ENCODE data around the gene ARHGAP4. TPM values are rescaled to one million over a fixed set of nuclear protein-coding genes. Genes with fewer than 3 reads are reported as not detected.

The ARHGAP4 gene
- total RNA-seq (100 to 1,000 TPM; 176 to 317 (median 236) TPM), polyA plus RNA-seq (100 to 1,000 TPM; 297 to 713 (median 635) TPM)
- long read RNA-seq, donor 1, partial matches to known transcripts: 5 of 12 reads
- long read RNA-seq, donor 1, other reads (novel, unspliced or antisense): 0 of 12 reads
- long read RNA-seq, donor 2, transcript ARHGAP4-201 (22 exons, 3,235 nt): major isoform, 7 of 8 reads
- long read RNA-seq, donor 2, partial matches to known transcripts: 0 of 8 reads
- long read RNA-seq, donor 2, other reads (novel, unspliced or antisense): 0 of 8 reads

- peaks cover 0 to 28% (median 4%) of the 10 kb centered on the region in 6 donors for H3K36me3 ChIP-seq
- intact Hi-C loops (cut with DNase I; ENCODE audit: low total_unique reads): no loop called here
- peak within 1 kb of the TSS; percentile 34 to 71 (median 52) for H3K4me3 ChIP-seq
- 3 to 42% (median 6%) methylated on average over 16 to 59 of the region's 59 CpGs for WGBS, 5 donors
- H3K4me1 ChIP-seq: peaks cover 19 to 91% (median 81%) of the 10 kb centered on the region in 6 donors
- peak; percentile 92 for DNase-seq
- peaks cover 0 to 15% (median 0%) of the 10 kb centered on the region in 7 donors for H3K27me3 ChIP-seq (replicated peaks in 1 of 7)
- H3K9me3 ChIP-seq: no peaks in the 10 kb centered on the region
- H3K27ac ChIP-seq: peak within 1 kb of the TSS; percentile 92 to 99 (median 97)
- TF ChIP-seq POLR2A (IDR thresholded peaks at IDR 0.05) (no peak), POLR2AphosphoS5 (IDR thresholded peaks at IDR 0.05) (peak in 2 of 3 donors; percentile 38 to 69), CTCF (IDR thresholded peaks at IDR 0.05 in 8 of 11, conservative IDR thresholded peaks at IDR 0.05 in 3 of 11) (no peak)
These were observed at the start of gene ARHGAP4 for GRCh38 chrX:153925739-153926551. Gene ARHGAP4 (minus strand): TSS chrX:153926264. CDS start chrX:153926202, 62 bp downstream.

GRCh38 chrX:153974726-153975286 lies 48.7 kb upstream of the ARHGAP4 start:
- H3K4me3 ChIP-seq: peak overlapping the region in 1 of 8 donors; percentile 95
- no peaks in the 10 kb centered on the region for H3K36me3 ChIP-seq
- peak; percentile 76 for DNase-seq
- intact Hi-C loops (cut with DNase I; ENCODE audit: low total_unique reads): no loop called here
- H3K9me3 ChIP-seq: no peaks in the 10 kb centered on the region
- H3K27me3 ChIP-seq (replicated peaks in 1 of 7): no peaks in the 10 kb centered on the region
- peaks cover 11 to 27% (median 22%) of the 10 kb centered on the region in 6 donors for H3K4me1 ChIP-seq
- peak overlapping the region in 7 of 8 donors; percentile 98 to 100 (median 99) for H3K27ac ChIP-seq
- TF ChIP-seq POLR2AphosphoS5 (IDR thresholded peaks at IDR 0.05): no peak
- no peak for TF ChIP-seq CTCF (IDR thresholded peaks at IDR 0.05 in 8 of 11, conservative IDR thresholded peaks at IDR 0.05 in 3 of 11)
- TF ChIP-seq POLR2A (IDR thresholded peaks at IDR 0.05): no peak
- WGBS, 5 donors: 29 to 68% (median 61%) methylated on average over 2 to 3 of the region's 3 CpGs

- 53 to 70% (median 65%) methylated on average over 4 to 14 of the region's 14 CpGs for WGBS, 5 donors
- Histone ChIP-seq H3K27ac (peak overlapping the region; percentile 98 to 100 (median 99)), H3K27me3 (replicated peaks in 1 of 7) (no peaks in the 10 kb centered on the region), H3K36me3 (no peaks in the 10 kb centered on the region), H3K9me3 (no peaks in the 10 kb centered on the region), H3K4me1 (peaks cover 11 to 33% (median 29%) of the 10 kb centered on the region in 6 donors), H3K4me3 (peak overlapping the region in 4 of 8 donors; percentile 74 to 97 (median 91))
- peak; percentile 85 for DNase-seq
- peak in 2 of 3 donors; percentile 19 to 56 for TF ChIP-seq POLR2AphosphoS5 (IDR thresholded peaks at IDR 0.05)
- no peak for TF ChIP-seq CTCF (IDR thresholded peaks at IDR 0.05 in 8 of 11, conservative IDR thresholded peaks at IDR 0.05 in 3 of 11)
- TF ChIP-seq POLR2A (IDR thresholded peaks at IDR 0.05): no peak
- intact Hi-C loops (cut with DNase I; ENCODE audit: low total_unique reads): no loop called here
These were observed 48.1 kb upstream of the ARHGAP4 start for GRCh38 chrX:153974003-153974725.
